ENCODE results near the gene TSPAN32.

The TSPAN32 gene

DNA sequence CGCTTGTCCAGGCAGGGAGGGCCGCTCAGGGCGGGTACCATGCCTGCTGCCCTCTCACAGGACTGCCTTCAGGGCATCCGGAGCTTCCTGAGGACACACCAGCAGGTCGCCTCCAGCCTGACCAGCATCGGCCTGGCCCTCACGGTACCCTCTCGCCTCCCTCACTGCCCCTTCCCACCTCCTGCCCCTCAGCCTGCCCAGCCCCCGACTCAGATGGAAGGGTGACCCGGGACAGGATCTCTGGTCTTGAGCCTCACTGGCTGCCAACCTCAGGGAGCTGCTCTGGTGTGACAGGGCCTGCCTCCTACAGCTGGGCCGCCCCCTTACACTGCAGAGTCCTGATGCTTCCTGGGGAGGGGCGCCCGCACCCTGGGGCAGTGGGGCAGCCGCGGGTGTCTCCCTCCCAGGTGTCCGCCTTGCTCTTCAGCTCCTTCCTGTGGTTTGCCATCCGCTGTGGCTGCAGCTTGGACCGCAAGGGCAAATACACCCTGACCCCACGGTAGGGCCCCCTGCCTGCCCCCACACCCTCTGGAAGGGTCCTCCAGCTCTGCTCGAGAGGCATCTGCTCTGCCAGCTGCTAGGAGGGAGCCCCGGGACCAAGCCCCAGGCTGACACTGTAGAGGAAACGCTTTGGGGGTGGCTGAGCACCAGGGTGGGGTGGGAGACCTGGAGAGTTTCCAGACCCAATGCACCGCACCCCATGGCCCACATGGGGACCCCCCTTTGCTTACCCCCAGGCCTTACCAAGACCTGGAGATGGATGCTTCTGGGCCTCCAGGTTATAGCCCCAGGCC lies 14.6 kb downstream of the TSPAN32 start:
- H3K27me3 ChIP-seq (ENCODE audit: control insufficient read depth, insufficient read depth, low read length), result peaks cover 3% of the 10 kb centered on the region

DNA sequence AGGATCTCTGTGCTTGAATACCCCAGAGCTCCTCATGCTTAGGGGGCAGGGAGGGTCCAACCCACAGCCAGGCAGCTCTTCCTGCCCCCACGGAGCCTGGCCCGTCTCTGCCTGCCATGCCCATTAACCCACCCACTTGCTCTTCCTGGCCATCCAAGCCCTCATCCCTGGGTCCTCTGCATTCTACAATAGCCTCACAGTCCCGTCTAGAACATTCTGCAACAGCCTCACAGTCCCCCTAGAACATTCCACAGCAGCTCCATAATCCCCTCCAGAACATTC lies 15.1 kb downstream of the TSPAN32 start:
- Histone ChIP-seq H3K27ac (ENCODE audit: low read length) (no peak overlapping the region), H3K36me3 (ENCODE audit: control insufficient read depth, low read depth, low read length) (no peaks in the 10 kb centered on the region), H3K4me1 (ENCODE audit: control insufficient read depth, low read depth, low read length) (no peaks in the 10 kb centered on the region), H3K9me3 (ENCODE audit: control insufficient read depth, low read depth, low read length) (no peaks in the 10 kb centered on the region), H3K9ac (ENCODE audit: low read length) (no peak overlapping the region), H3K4me3 (ENCODE audit: low read length) (no peak overlapping the region), H3K27me3 (ENCODE audit: control insufficient read depth, insufficient read depth, low read length) (peaks cover 4% of the 10 kb centered on the region)

More for the DNA sequence above, 14.6 kb downstream of the TSPAN32 start:
- H3K4me3 ChIP-seq (ENCODE audit: low read length), result no peak overlapping the region
- H3K36me3 ChIP-seq (ENCODE audit: control insufficient read depth, low read depth, low read length), result no peaks in the 10 kb centered on the region
- no peak overlapping the region for H3K27ac ChIP-seq (ENCODE audit: low read length)
- no peak overlapping the region for H3K9ac ChIP-seq (ENCODE audit: low read length)
- no peaks in the 10 kb centered on the region for H3K9me3 ChIP-seq (ENCODE audit: control insufficient read depth, low read depth, low read length)
- H3K4me1 ChIP-seq (ENCODE audit: control insufficient read depth, low read depth, low read length), result no peaks in the 10 kb centered on the region

GRCh38 chr11:2317354-2318050 lies 15.7 kb downstream of the TSPAN32 start:
- Histone ChIP-seq H3K9ac (ENCODE audit: low read length) (no peak overlapping the region), H3K4me1 (ENCODE audit: control insufficient read depth, low read depth, low read length) (no peaks in the 10 kb centered on the region), H3K9me3 (ENCODE audit: control insufficient read depth, low read depth, low read length) (no peaks in the 10 kb centered on the region), H3K27ac (ENCODE audit: low read length) (no peak overlapping the region), H3K4me3 (ENCODE audit: low read length) (no peak overlapping the region), H3K27me3 (ENCODE audit: control insufficient read depth, insufficient read depth, low read length) (peaks cover 4% of the 10 kb centered on the region), H3K36me3 (ENCODE audit: control insufficient read depth, low read depth, low read length) (no peaks in the 10 kb centered on the region)

DNA sequence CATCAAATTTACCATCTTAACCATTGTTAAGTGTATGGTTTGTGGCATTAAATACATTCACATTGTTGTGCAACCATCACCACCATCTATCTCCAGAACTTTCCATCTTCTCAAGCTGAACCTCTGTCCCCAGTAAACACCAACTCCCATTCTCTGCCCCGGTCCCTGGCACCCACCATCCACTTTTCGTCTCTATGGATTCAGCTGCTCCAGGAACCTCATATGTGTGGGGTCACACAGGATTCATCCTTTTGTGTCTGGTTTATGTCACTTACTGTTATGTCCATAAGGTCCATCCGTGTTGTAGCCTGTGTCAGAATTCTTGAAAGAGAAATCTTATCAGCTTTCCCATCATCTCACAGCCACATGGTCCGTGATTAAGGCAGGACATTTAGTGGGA lies 16.3 kb downstream of the TSPAN32 start:
- Histone ChIP-seq H3K27me3 (ENCODE audit: control insufficient read depth, insufficient read depth, low read length) (peaks cover 4% of the 10 kb centered on the region), H3K4me1 (ENCODE audit: control insufficient read depth, low read depth, low read length) (no peaks in the 10 kb centered on the region), H3K27ac (ENCODE audit: low read length) (no peak overlapping the region), H3K9me3 (ENCODE audit: control insufficient read depth, low read depth, low read length) (no peaks in the 10 kb centered on the region), H3K36me3 (ENCODE audit: control insufficient read depth, low read depth, low read length) (no peaks in the 10 kb centered on the region), H3K9ac (ENCODE audit: low read length) (no peak overlapping the region), H3K4me3 (ENCODE audit: low read length) (no peak overlapping the region)

- H3K4me3 ChIP-seq (ENCODE audit: low read length), result no peak overlapping the region
- H3K27me3 ChIP-seq (ENCODE audit: control insufficient read depth, insufficient read depth, low read length), result peaks cover 4% of the 10 kb centered on the region
- no peaks in the 10 kb centered on the region for H3K36me3 ChIP-seq (ENCODE audit: control insufficient read depth, low read depth, low read length)
- H3K9ac ChIP-seq (ENCODE audit: low read length), result no peak overlapping the region
- no peaks in the 10 kb centered on the region for H3K9me3 ChIP-seq (ENCODE audit: control insufficient read depth, low read depth, low read length)
- H3K27ac ChIP-seq (ENCODE audit: low read length), result no peak overlapping the region
- H3K4me1 ChIP-seq (ENCODE audit: control insufficient read depth, low read depth, low read length), result no peaks in the 10 kb centered on the region
Observed at GRCh38 chr11:2318707-2319106, 16.9 kb downstream of the TSPAN32 start.

GRCh38 chr11:2319791-2320472 lies 18.1 kb downstream of the TSPAN32 start:
- no peak overlapping the region for H3K27ac ChIP-seq (ENCODE audit: low read length)
- peaks cover 4% of the 10 kb centered on the region for H3K27me3 ChIP-seq (ENCODE audit: control insufficient read depth, insufficient read depth, low read length)
- no peaks in the 10 kb centered on the region for H3K36me3 ChIP-seq (ENCODE audit: control insufficient read depth, low read depth, low read length)
- H3K4me1 ChIP-seq (ENCODE audit: control insufficient read depth, low read depth, low read length), result no peaks in the 10 kb centered on the region
- no peak overlapping the region for H3K9ac ChIP-seq (ENCODE audit: low read length)
- H3K9me3 ChIP-seq (ENCODE audit: control insufficient read depth, low read depth, low read length), result no peaks in the 10 kb centered on the region
- H3K4me3 ChIP-seq (ENCODE audit: low read length), result no peak overlapping the region

- no peak overlapping the region for H3K9ac ChIP-seq (ENCODE audit: low read length)
- no peak overlapping the region for H3K4me3 ChIP-seq (ENCODE audit: low read length)
- H3K4me1 ChIP-seq (ENCODE audit: control insufficient read depth, low read depth, low read length), result no peaks in the 10 kb centered on the region
- no peaks in the 10 kb centered on the region for H3K9me3 ChIP-seq (ENCODE audit: control insufficient read depth, low read depth, low read length)
- peaks cover 4% of the 10 kb centered on the region for H3K27me3 ChIP-seq (ENCODE audit: control insufficient read depth, insufficient read depth, low read length)
- H3K36me3 ChIP-seq (ENCODE audit: control insufficient read depth, low read depth, low read length), result no peaks in the 10 kb centered on the region
- no peak overlapping the region for H3K27ac ChIP-seq (ENCODE audit: low read length)
Observed at GRCh38 chr11:2320568-2321310, 18.9 kb downstream of the TSPAN32 start.

- no peak overlapping the region for H3K9ac ChIP-seq (ENCODE audit: low read length)
- H3K27ac ChIP-seq (ENCODE audit: low read length), result no peak overlapping the region
- no peaks in the 10 kb centered on the region for H3K9me3 ChIP-seq (ENCODE audit: control insufficient read depth, low read depth, low read length)
- H3K36me3 ChIP-seq (ENCODE audit: control insufficient read depth, low read depth, low read length), result no peaks in the 10 kb centered on the region
- no peak overlapping the region for H3K4me3 ChIP-seq (ENCODE audit: low read length)
- H3K4me1 ChIP-seq (ENCODE audit: control insufficient read depth, low read depth, low read length), result no peaks in the 10 kb centered on the region
- peaks cover 4% of the 10 kb centered on the region for H3K27me3 ChIP-seq (ENCODE audit: control insufficient read depth, insufficient read depth, low read length)
Observed at GRCh38 chr11:2321311-2321683, 19.5 kb downstream of the TSPAN32 start.

DNA sequence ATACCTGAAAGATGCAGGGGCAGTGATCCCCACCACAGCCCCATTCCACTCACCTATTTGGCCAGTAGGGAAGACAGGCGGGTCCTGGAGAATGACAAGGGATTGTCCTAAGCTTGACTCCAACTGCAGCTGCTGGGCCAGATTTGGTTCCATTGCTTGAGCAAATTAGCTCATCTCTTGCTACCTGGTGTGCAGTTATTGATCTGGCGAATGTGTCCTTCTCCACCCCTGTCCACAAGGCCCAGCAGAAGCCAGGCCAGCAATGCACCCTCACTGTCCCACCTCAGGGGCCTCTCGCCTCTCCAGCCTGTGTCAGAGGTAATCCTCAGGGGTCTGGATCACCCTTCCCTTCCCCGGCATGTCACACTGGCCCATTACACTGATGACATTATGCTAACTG lies 23.3 kb downstream of the TSPAN32 start:
- peaks cover 4% of the 10 kb centered on the region for H3K27me3 ChIP-seq (ENCODE audit: control insufficient read depth, insufficient read depth, low read length)
- H3K4me3 ChIP-seq (ENCODE audit: low read length), result no peak overlapping the region
- no peaks in the 10 kb centered on the region for H3K4me1 ChIP-seq (ENCODE audit: control insufficient read depth, low read depth, low read length)
- no peaks in the 10 kb centered on the region for H3K36me3 ChIP-seq (ENCODE audit: control insufficient read depth, low read depth, low read length)
- no peak overlapping the region for H3K9ac ChIP-seq (ENCODE audit: low read length)
- no peaks in the 10 kb centered on the region for H3K9me3 ChIP-seq (ENCODE audit: control insufficient read depth, low read depth, low read length)
- no peak overlapping the region for H3K27ac ChIP-seq (ENCODE audit: low read length)

DNA sequence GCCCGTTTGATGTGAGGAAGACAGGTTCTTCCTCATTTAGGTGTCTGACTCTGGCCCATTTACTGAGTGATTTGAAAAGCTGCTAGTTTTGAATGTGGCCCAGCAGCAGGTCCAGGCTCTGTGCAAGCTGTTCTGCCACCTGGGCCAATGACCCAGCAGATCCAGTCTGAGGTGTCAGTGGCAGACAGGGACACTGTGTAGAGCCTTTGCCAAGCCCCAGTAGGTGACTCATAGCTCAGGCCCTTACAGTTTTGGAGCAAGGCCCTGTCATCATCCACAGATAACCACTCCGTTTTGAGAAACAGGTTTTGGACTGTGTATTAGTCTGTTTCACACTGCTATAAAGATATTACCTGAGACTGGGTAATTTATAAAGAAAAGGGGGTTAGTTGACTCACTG lies 23.9 kb downstream of the TSPAN32 start:
- H3K4me3 ChIP-seq (ENCODE audit: low read length), result no peak overlapping the region
- no peaks in the 10 kb centered on the region for H3K4me1 ChIP-seq (ENCODE audit: control insufficient read depth, low read depth, low read length)
- H3K27ac ChIP-seq (ENCODE audit: low read length), result no peak overlapping the region
- H3K9ac ChIP-seq (ENCODE audit: low read length), result no peak overlapping the region
- peaks cover 4% of the 10 kb centered on the region for H3K27me3 ChIP-seq (ENCODE audit: control insufficient read depth, insufficient read depth, low read length)
- H3K36me3 ChIP-seq (ENCODE audit: control insufficient read depth, low read depth, low read length), result no peaks in the 10 kb centered on the region
- no peaks in the 10 kb centered on the region for H3K9me3 ChIP-seq (ENCODE audit: control insufficient read depth, low read depth, low read length)

DNA sequence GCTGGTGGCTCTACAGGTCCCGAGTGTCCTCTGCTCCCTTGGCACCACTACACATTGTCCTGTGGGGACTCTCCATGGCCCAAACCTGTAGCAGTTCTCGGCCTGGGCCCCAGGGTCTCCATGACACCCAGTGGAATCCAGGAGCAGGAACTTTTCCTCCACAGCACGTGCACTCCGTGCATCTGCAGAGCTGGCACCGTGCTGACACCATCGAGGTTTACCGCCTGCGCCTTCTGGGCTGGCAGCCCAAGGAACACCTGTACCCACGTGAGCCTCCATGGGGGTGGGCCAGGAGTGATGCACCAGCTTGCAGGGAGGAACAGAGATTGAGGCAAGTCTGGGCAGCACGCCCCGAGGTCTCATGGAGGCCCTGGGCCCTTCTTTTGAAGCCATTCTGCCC lies 25.2 kb downstream of the TSPAN32 start:
- no peaks in the 10 kb centered on the region for H3K4me1 ChIP-seq (ENCODE audit: control insufficient read depth, low read depth, low read length)
- H3K9ac ChIP-seq (ENCODE audit: low read length), result no peak overlapping the region
- no peak overlapping the region for H3K27ac ChIP-seq (ENCODE audit: low read length)
- H3K4me3 ChIP-seq (ENCODE audit: low read length), result no peak overlapping the region
- H3K9me3 ChIP-seq (ENCODE audit: control insufficient read depth, low read depth, low read length), result no peaks in the 10 kb centered on the region
- H3K36me3 ChIP-seq (ENCODE audit: control insufficient read depth, low read depth, low read length), result no peaks in the 10 kb centered on the region
- no peaks in the 10 kb centered on the region for H3K27me3 ChIP-seq (ENCODE audit: control insufficient read depth, insufficient read depth, low read length)
